CD4-positive, CD25-positive, alpha-beta regulatory T cell (primary cell): ENCODE data around the gene SMIM21. TPM values are rescaled to one million over a fixed set of nuclear protein-coding genes. Genes with fewer than 3 reads are reported as not detected.

Experiments
- ATAC-seq, 2 donors: fragments of 150-1000 bp; cut with Tn5 transposase; one replicate each; pipeline ENCODE4 v1.10.0; 2021; ENCODE audit warnings: low read depth in 2 of 2, moderate number of reproducible peaks in 2 of 2, moderate library complexity in 1 of 2
- DNase-seq, 3 donors: peaks; one replicate each; pipeline versions ENCODE4 v3.0.0 to v3.0.0-alpha.2; 2012 to 2022; ENCODE audit warnings: mixed read lengths in 1 of 3
- H3K27ac ChIP-seq: one replicate; pipeline ENCODE4 v1.7.0; 2013; ENCODE audit warnings: mild to moderate bottlenecking, low read length; ENCODE audit not compliant: insufficient read depth, poor library complexity, severe bottlenecking
- H3K27me3 ChIP-seq: one replicate; pipeline ENCODE4 v1.7.0; 2013; ENCODE audit warnings: low read length; ENCODE audit not compliant: control insufficient read depth, insufficient read depth
- H3K36me3 ChIP-seq: one replicate; pipeline ENCODE4 v1.7.0; 2013; ENCODE audit warnings: mild to moderate bottlenecking, low read length, moderate library complexity; ENCODE audit not compliant: control insufficient read depth, insufficient read depth
- H3K4me1 ChIP-seq: 2 replicates; pipeline ENCODE4 v1.7.0; 2013; ENCODE audit warnings: mild to moderate bottlenecking, low read length; ENCODE audit not compliant: insufficient read depth, control insufficient read depth, poor library complexity, severe bottlenecking
- H3K4me3 ChIP-seq: one replicate; pipeline ENCODE4 v1.7.0; 2013; ENCODE audit warnings: low read depth, mild to moderate bottlenecking, low read length, moderate library complexity
- H3K9me3 ChIP-seq, 2 experiments: 1 replicate in 1 of 2; 2 replicates in 1 of 2; pipeline ENCODE4 v1.7.0; 2013; ENCODE audit warnings: low read length in 2 of 2, mild to moderate bottlenecking in 1 of 2, moderate library complexity in 1 of 2; ENCODE audit not compliant: control insufficient read depth in 2 of 2
- H3K27ac Mint-ChIP-seq, 3 donors: one replicate each; pipeline ENCODE4 v1.8.0; 2020 to 2022; ENCODE audit warnings: mild to moderate bottlenecking in 3 of 3, mixed read lengths in 3 of 3, moderate library complexity in 2 of 3
- H3K27me3 Mint-ChIP-seq: one replicate; pipeline ENCODE4 v1.8.0; 2022; ENCODE audit warnings: mild to moderate bottlenecking, mixed read lengths
- H3K36me3 Mint-ChIP-seq: one replicate; pipeline ENCODE4 v1.8.0; 2020; ENCODE audit warnings: mixed read lengths
- H3K4me1 Mint-ChIP-seq, 4 donors: one replicate each; pipeline ENCODE4 v1.8.0; 2020 to 2022; ENCODE audit warnings: mixed read lengths in 4 of 4, mild to moderate bottlenecking in 1 of 4
- H3K4me3 Mint-ChIP-seq, 4 donors: one replicate each; pipeline ENCODE4 v1.8.0; 2020 to 2022; ENCODE audit warnings: mild to moderate bottlenecking in 4 of 4, mixed read lengths in 4 of 4, moderate library complexity in 3 of 4
- H3K9me3 Mint-ChIP-seq, 7 donors: one replicate each; pipeline ENCODE4 v1.8.0; 2020 to 2022; ENCODE audit warnings: mixed read lengths in 7 of 7, mild to moderate bottlenecking in 3 of 7, moderate library complexity in 2 of 7
- polyA plus RNA-seq, 4 donors: library from polyadenylated mRNA; unstranded; fragments of 300-500 nt; fragmentation: Illumina TruSeq; gene quantifications; one replicate each; pipeline ENCODE4 v1.2.3, GENCODE V29; 2021
- total RNA-seq: library from RNA; stranded (reverse); gene quantifications from one replicate; pipeline ENCODE4 v1.2.3, GENCODE V29; 2022

SMIM21 gene
- total and polyA plus RNA-seq, 5 donors from 2014 or later, result not detected

GRCh38 chr18:75360215-75360614 lies 67.3 kb downstream of the SMIM21 start:
- ATAC-seq, result no peak
- Mint-ChIP-seq H3K4me3 (no peak overlapping the region), H3K9me3 (peaks cover 0 to 7% (median 2%) of the 10 kb centered on the region in 7 donors), H3K27me3 (peaks cover 5% of the 10 kb centered on the region), H3K27ac (no peak overlapping the region), H3K4me1 (peaks cover 0 to 10% (median 3%) of the 10 kb centered on the region in 4 donors), H3K36me3 (peaks cover 6% of the 10 kb centered on the region)
- Histone ChIP-seq H3K36me3 (no peaks in the 10 kb centered on the region), H3K9me3 (no peaks in the 10 kb centered on the region), H3K27me3 (no peaks in the 10 kb centered on the region), H3K27ac (no peak overlapping the region), H3K4me1 (no peaks in the 10 kb centered on the region), H3K4me3 (no peak overlapping the region)
- no peak for DNase-seq

Other genes starting within 250 kb of the SMIM21 start
- 25.5 TPM for gene PTGR3, start 218.6 kb downstream of the SMIM21 start, total RNA-seq
- 10 to 100 TPM; 18.6 to 33.3 (median 25.8) TPM for gene PTGR3, start 218.6 kb downstream of the SMIM21 start, polyA plus RNA-seq
- gene TSHZ1, start 216.9 kb downstream of the SMIM21 start, total RNA-seq, result 16.4 TPM
- 1 to 10 TPM; 1.1 to 2.4 (median 1.4) TPM for gene TSHZ1, start 216.9 kb downstream of the SMIM21 start, polyA plus RNA-seq